GM13976 (cell line): ENCODE data around the gene TFAP2A.

Experiments used
- DNase-seq: peaks from one replicate; pipeline ENCODE4 v3.0.0; 2012; ENCODE audit warnings: low spot score
- CTCF ChIP-seq: IDR thresholded peaks from 2 replicates; pipeline ENCODE4 v1.5.1; 2012; ENCODE audit warnings: borderline replicate concordance, mild to moderate bottlenecking; ENCODE audit not compliant: insufficient read depth; ENCODE audit errors: extremely low read depth, missing control alignments, control extremely low read depth
- in situ Hi-C: fragments of 300-500 bp; cut with MboI; formaldehyde crosslinking; loops from one replicate; pipeline ENCODE4 v1.12.0; 2022; ENCODE audit warnings: low sequenced_read_pairs, mixed read lengths, inconsistent platforms; ENCODE audit not compliant: unreplicated experiment

Gene TFAP2A

GRCh38 chr6:10441004-10441654 is 26.3 kb upstream of the TFAP2A start:
- no peak for TF ChIP-seq CTCF

GRCh38 chr6:10437891-10438290 is 23.0 kb upstream of the TFAP2A start:
- in situ Hi-C loops: loop anchor here (10.0 to 25.0 kb wide), 2 partner anchors 403 to 1451 kb away; no protein-coding TSS in a partner anchor
- no peak for TF ChIP-seq CTCF

More at GRCh38 chr6:10441004-10441654, 26.3 kb upstream of the TFAP2A start:
- DNase-seq: no peak
- in situ Hi-C loops: loop anchor here (25.0 kb wide), 1 partner anchor 1454 kb away; no protein-coding TSS in a partner anchor

GRCh38 chr6:10434235-10434634 is 19.4 kb upstream of the TFAP2A start:
- DNase-seq: no peak
- no peak for TF ChIP-seq CTCF
- in situ Hi-C loops: loop anchor here (10.0 to 25.0 kb wide), 2 partner anchors 399 to 1447 kb away; no protein-coding TSS in a partner anchor

More at GRCh38 chr6:10437891-10438290, 23.0 kb upstream of the TFAP2A start:
- no peak for DNase-seq

- in situ Hi-C loops: loop anchor here (10.0 to 25.0 kb wide), 2 partner anchors 399 to 1446 kb away; no protein-coding TSS in a partner anchor
- no peak for DNase-seq
- no peak for TF ChIP-seq CTCF
Observed at GRCh38 chr6:10433322-10433721, 18.4 kb upstream of the TFAP2A start.

- DNase-seq: no peak
- TF ChIP-seq CTCF: no peak
- in situ Hi-C loops: loop anchor here (10.0 to 25.0 kb wide), 2 partner anchors 397 to 1444 kb away; no protein-coding TSS in a partner anchor
Observed at GRCh38 chr6:10431423-10432164, 16.7 kb upstream of the TFAP2A start.

- peak; percentile 39 for TF ChIP-seq CTCF
- in situ Hi-C loops: loop anchor here (10.0 to 25.0 kb wide), 2 partner anchors 395 to 1443 kb away; no protein-coding TSS in a partner anchor
- DNase-seq: peak; percentile 59
Observed at GRCh38 chr6:10429638-10430427, 15.0 kb upstream of the TFAP2A start.
